Thyroid gland (tissue), 4 donors: ENCODE results near the gene UNG.
"Not testable (repeated sequence)": the region's sequence is repeated elsewhere in the genome, so short reads cannot be mapped to it uniquely, and the experiment has no call there.

Source experiments
- CTCF ChIP-seq, 6 experiments: fragments of 200-600 bp in 3 of 6; fragments of 450-650 bp in 3 of 6; sonication (generic) in 3 of 6; IDR thresholded peaks; one replicate each; pipeline ENCODE4 v1.5.1; 2016 to 2019; ENCODE audit warnings: antibody characterized with exemption in 6 of 6, mild to moderate bottlenecking in 2 of 6, inconsistent platforms in 1 of 6, moderate library complexity in 1 of 6
- POLR2A ChIP-seq, 2 donors: fragments of 450-650 bp; IDR thresholded peaks; one replicate each; pipeline ENCODE4 v1.6.1; 2017; ENCODE audit warnings: antibody characterized with exemption in 2 of 2, mild to moderate bottlenecking in 2 of 2, moderate library complexity in 1 of 2

GRCh38 chr12:109049794-109050193, 47.6 kb upstream of the UNG start:
- TF ChIP-seq POLR2A, CTCF (IDR thresholded peaks at IDR 0.05): not testable (repeated sequence)
